OCI-M2 (cell line): ENCODE data around the gene UBR3.

Source experiments
- DNase-seq: peaks from one replicate; lab custom pipeline; 2025; ENCODE audit not compliant: unreplicated experiment; lab: John Stamatoyannopoulos, UW

Gene UBR3

GRCh38 chr2:169997140-169997887, 170.1 kb downstream of the UBR3 start:
- DNase-seq, result no peak

DNA sequence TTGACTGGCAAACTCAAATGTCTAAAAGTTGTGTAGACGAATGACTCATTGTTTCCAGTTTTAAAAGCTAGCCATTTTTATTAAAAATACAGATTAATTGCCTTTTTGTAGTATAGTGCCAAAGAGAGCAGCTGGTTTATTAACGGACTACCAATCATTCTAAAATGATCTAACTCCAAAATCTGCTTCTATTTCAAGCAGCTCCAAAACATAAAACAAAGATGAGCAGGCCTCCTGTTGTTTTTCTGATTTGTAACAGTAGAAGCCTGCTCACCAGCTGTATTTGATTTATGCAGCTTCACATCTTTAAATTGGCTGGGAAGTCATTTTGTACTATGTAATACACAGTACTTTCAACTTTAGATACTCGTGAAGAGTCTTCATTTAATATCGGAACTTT, 171.8 kb downstream of the UBR3 start:
- no peak for DNase-seq

- DNase-seq, result no peak
These were observed 174.8 kb downstream of the UBR3 start for GRCh38 chr2:170002096-170002495.

DNA sequence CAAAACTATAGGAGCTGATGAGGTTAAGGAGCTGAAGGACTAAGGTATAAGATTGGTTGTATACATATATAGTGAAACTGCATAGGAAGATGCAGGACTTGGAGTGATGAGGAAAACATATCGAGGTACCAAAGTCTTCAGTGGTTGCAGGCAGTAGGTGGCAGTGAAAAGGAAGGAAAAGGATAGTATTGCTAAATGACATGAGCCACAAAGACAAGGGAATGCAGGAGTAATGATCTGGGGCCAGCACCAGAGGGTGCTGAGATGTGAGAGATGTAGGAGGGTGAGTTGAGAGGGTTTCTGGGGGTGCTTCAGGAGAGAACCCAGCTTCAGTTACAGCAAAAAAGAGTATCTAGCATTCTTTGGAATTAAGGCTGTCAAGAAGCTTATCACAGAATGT, 178.4 kb downstream of the UBR3 start:
- no peak for DNase-seq

- DNase-seq, result no peak
These were observed 179.5 kb downstream of the UBR3 start for GRCh38 chr2:170006587-170007325.

- DNase-seq, result no peak
These were observed 182.0 kb downstream of the UBR3 start for GRCh38 chr2:170009209-170009608.

GRCh38 chr2:170012773-170013172, 185.5 kb downstream of the UBR3 start:
- DNase-seq, result no peak

- peak; percentile 60 for DNase-seq
These were observed 186.7 kb downstream of the UBR3 start for GRCh38 chr2:170013802-170014551.

GRCh38 chr2:170014769-170015168, 187.5 kb downstream of the UBR3 start:
- DNase-seq, result no peak

DNA sequence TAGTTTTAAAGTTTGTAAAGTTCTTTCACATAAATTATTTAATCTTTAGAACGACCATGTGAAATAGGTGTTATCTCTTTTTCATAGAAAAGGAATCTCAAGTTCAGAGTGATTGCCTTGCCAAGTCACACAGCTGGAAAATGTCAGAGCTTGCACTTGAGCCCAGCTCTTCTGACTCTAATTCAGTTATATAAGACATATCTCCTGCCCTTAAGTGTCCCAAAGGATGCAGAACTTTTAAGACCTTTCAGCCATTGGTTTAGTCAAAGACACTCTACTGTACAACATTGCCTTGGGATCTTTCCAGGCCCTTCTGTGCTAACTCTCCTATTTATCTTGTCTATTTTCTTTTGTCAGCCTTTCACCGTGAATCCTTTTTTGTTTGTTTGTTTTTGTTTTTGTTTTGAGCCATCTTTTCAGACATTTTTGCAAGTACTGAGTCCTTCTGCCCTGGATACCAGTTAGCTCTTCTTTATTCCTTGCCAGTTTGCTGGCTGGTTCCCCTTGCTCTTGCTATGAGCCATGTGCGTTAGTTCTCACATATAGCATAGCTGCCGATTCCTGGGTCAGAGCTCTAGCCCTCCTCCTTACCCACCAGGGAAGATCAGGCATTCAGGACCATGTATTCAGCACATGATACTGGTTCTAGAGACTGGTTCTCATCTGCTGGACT, 190.7 kb downstream of the UBR3 start:
- DNase-seq, result no peak

DNA sequence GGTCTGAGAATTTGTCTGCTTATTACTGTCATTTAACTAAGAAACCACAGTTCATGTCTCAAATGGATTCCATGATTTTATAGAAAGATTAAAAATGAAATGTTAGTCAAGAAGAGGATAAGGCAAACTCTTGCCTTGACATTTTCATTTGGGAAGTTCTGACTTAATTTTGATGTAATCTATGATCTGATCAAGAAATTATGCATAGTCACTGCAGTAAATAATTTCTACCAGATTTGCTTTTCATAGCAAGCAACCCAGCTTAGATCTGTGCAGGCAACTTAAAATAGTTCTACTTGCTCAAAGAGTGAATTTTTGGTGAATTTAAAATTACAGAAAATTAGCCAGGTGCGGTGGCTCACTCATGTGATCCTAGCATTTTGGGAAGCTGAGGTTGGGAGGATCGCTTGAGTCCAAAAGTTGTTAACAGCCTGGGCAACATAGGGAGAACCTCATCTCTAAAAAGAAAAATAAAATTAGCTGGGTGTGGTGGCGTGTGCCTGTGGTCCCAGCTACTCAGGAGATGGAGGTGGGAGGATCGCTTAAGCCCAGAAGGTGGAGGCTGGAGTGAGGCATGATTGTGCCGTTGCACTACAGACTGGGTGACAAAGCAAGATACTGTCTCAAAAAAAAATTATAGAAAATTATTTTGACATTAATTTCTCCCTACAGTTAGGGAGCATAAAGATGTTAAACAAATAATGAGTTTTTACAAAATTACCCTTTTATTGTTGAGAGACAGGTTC, 192.0 kb downstream of the UBR3 start:
- DNase-seq, result no peak

- no peak for DNase-seq
These were observed 193.5 kb downstream of the UBR3 start for GRCh38 chr2:170020777-170021176.

DNA sequence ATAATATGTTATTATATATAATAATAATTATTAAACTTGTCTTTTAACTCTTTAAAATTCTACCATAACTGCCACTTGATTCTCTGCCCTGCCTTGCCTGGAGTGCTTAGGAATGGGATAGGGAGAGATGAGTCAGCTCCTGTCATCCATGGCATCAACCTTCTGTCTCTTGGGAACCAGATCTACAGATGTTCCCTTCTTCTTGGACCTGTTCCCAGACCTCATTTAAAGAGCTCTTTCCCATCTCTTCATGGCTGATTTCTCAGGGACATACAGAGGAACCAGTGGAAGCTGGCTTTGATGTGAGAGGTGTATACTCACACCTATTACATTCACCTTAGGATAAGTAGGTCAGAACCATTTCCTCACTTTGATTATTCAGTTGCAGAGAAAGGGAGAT, 195.4 kb downstream of the UBR3 start:
- DNase-seq, result no peak

DNA sequence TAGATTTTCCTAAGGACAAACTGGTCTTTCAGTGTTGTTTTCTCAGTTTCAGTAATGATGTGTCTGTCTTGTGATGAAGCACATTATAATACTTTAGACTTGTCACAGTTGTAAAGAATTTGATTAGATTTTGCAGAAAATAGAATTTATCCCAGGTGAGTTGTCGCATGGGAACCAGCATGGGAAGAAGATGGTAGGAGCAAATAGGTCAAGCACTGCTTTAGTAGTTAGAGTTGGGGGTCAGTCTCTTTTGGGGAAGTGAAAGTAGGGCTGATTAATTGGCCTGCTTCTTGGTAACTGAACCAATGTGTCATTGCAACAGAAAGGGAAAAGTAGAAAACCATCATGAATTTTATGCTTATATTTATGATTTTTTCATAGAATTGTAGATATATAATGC, 197.5 kb downstream of the UBR3 start:
- no peak for DNase-seq

DNA sequence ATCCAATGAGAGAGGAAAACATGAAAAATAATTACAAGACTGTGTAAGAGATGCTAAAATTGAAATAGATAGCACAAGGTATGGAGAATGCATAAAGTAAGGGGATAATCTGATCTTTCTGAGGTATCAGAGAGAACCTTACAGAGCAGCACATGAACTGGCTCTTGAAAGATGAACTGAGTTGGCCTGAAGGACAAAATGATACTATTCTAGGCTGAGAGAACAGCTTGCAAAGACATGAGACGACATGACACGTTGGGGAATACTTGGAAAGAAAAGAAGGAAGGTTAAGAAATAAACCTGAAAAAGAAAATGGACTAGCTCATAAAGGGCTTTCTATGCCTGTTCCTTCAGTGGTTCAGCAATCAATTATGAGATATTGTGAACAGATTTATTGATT, 198.0 kb downstream of the UBR3 start:
- DNase-seq, result no peak

DNA sequence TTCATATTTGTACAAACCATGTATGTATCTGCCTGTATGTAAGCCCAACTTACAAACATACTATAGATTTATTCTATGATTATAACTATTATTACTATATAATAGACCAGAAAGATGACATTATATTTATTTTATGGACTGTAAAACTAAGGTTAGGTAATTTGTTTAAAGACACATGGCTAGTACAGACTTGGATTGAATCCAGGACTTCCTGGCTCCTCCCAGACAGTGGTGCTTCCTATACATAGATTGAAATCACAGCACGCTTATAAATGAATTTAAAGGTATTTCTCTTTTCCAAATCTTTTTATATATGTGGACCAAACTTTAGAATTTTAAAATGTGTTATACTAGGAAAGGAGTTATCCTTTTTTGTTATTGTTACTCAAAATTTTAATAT, 199.1 kb downstream of the UBR3 start:
- DNase-seq, result no peak

DNA sequence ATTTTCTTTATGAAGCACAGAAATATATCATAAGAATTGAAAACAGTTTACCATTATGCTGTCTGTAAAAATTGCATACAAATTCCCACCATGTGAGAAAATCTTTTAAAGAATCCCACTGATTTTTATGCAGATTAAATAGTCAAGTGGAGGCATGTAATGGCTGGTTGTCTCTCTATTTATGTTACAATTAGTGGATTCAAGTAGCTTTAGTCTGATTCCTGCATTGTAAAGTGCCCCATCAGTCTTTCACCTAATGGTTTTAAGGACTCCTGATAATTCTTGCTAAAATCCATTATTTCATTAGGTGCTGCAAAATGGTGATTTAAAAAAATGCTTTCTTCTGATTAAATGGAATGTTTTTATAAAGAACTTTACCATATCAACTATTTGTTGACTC, 202.3 kb downstream of the UBR3 start:
- no peak for DNase-seq

DNA sequence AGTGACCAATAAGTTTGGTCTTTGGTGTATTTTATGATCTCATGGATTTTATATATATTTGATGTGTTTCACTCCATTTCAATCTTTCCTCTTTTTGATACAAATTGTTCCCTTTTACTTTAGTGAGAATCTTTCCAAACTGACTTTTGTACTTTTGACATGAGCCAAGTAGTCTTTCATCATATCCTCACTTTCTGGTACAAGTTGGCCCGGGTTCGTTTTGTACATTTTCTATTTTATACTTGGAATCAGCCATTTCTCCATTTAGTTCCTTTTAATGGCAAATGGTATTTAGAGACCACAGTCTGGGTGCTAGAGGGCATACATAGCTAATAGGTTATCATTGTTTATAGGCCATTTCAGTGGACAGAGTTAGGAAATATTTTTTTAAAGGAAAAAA, 202.8 kb downstream of the UBR3 start:
- no peak for DNase-seq

GRCh38 chr2:170031288-170031687, 204.0 kb downstream of the UBR3 start:
- no peak for DNase-seq

GRCh38 chr2:170034596-170034995, 207.3 kb downstream of the UBR3 start:
- no peak for DNase-seq

- no peak for DNase-seq
These were observed 211.5 kb downstream of the UBR3 start for GRCh38 chr2:170038734-170039133.
